Heart left ventricle (tissue), 16 donors: ENCODE data around the gene KCNAB2. TPM values are rescaled to one million over a fixed set of nuclear protein-coding genes. Genes with fewer than 3 reads are reported as not detected.

ENCODE experiments used
- ATAC-seq, 4 donors: fragments of 200-7000 bp; cut with Tn5 transposase; one replicate each; pipeline ENCODE4 v1.9.1; 2020 to 2022; ENCODE audit warnings: moderate library complexity in 4 of 4, mild to moderate bottlenecking in 3 of 4, moderate number of reproducible peaks in 1 of 4
- DNase-seq, 5 donors: peaks; one replicate each; pipeline ENCODE4 v3.0.0-alpha.2; 2020
- H3K27ac ChIP-seq, 12 donors: fragments of 200-600 bp; sonication (generic) in 4 of 12; one replicate each; pipeline versions ENCODE4 v1.5.0 to v1.8.0; 2016 to 2022; ENCODE audit warnings: mild to moderate bottlenecking in 2 of 12
- H3K27me3 ChIP-seq, 9 donors: fragments of 200-600 bp; sonication (generic) in 2 of 9; one replicate each; pipeline versions ENCODE4 v1.5.1 to v1.8.0; 2016 to 2022; ENCODE audit warnings: mild to moderate bottlenecking in 3 of 9
- H3K36me3 ChIP-seq, 9 donors: fragments of 200-600 bp; sonication (generic) in 2 of 9; one replicate each; pipeline versions ENCODE4 v1.5.0 to v1.8.0; 2018 to 2022; ENCODE audit warnings: mild to moderate bottlenecking in 2 of 9
- H3K4me1 ChIP-seq, 12 donors: fragments of 200-600 bp; sonication (generic) in 4 of 12; one replicate each; pipeline versions ENCODE4 v1.5.0 to v1.8.0; 2016 to 2022; ENCODE audit warnings: mild to moderate bottlenecking in 3 of 12
- H3K4me3 ChIP-seq, 12 donors: fragments of 200-600 bp; sonication (generic) in 4 of 12; one replicate each; pipeline versions ENCODE4 v1.5.0 to v1.8.0; 2017 to 2022; ENCODE audit warnings: mild to moderate bottlenecking in 9 of 12, moderate library complexity in 4 of 12
- H3K9me3 ChIP-seq, 12 donors: fragments of 200-600 bp; sonication (generic) in 4 of 12; one replicate each; pipeline versions ENCODE4 v1.5.0 to v1.8.0; 2016 to 2022; ENCODE audit warnings: mild to moderate bottlenecking in 1 of 12
- CTCF ChIP-seq, 12 donors: fragments of 200-600 bp; sonication (generic) in 4 of 12; IDR thresholded peaks; one replicate each; pipeline versions ENCODE4 v1.5.0 to v1.8.0; 2018 to 2022; ENCODE audit warnings: antibody characterized with exemption in 12 of 12, mild to moderate bottlenecking in 5 of 12
- POLR2A ChIP-seq, 2 donors: fragments of 450-650 bp; IDR thresholded peaks; one replicate each; pipeline ENCODE4 v1.6.1; 2017; ENCODE audit warnings: antibody characterized with exemption in 2 of 2, mild to moderate bottlenecking in 2 of 2, moderate library complexity in 2 of 2
- WGBS, 4 donors: extraction: QIAGEN DNeasy Blood & Tissue Kit in 2 of 4; methylation state at CpG; one replicate each; pipeline versions ENCODE4 v1.1.5 to v1.1.7; 2013 to 2018; 5-methylcytosine and 5-hydroxymethylcytosine counted together
- intact Hi-C, 10 donors: fragments of 100-400 bp; cut with DNase I; formaldehyde crosslinking; loops; one replicate each; pipeline versions ENCODE4 v1.11.1 to v1.14.2; 2022
- polyA plus RNA-seq, 2 donors: library from polyadenylated mRNA; stranded (reverse); fragments of 200-250 nt; gene quantifications; one replicate each; pipeline ENCODE4 v1.2.3, GENCODE V29; 2013
- total RNA-seq, 9 donors: library from RNA; depleted of rRNA in 2 of 9; stranded (reverse); fragments of >200 nt in 2 of 9; fragmentation: NEBNext Ultra II Directional in 3 of 9; extraction: Animal tissue kit (Norgen Biotek cat#: 25700) in 3 of 9; gene quantifications; one replicate each; pipeline versions ENCODE4 v1.1.0 to v1.2.4, GENCODE V29; 2016 to 2023
- donor health status: ischemic (EF 13 %, LVEDD 7.1; RV severe dilation, severe dysfunction).
- donor health status: healthy with polysubstance abuse.
- donor health status: DM: no; HTN: yes; CAD: no.
- donor health status: DM: no; HTN: no; CAD: no.
- donor health status: ischemic (EF 25% LVEDD 6.9; RV normal size, moderate dysfunction).
- donor health status: ischemic (EF 25% LVEDD 5.7; RV mildly dilated, moderate dysfunction).
- donor health status: healthy.
- donor health status: DM: yes; HTN: yes; CAD: no.
- donor health status: ischemic (EF 35%, LVEDD 5.7; RV mildly dilated, moderate dysfunction).
- donor health status: nonischemic (EF 11% LVEDD 7.7; RV severe dilation, severe dysfunction).
- donor health status: DM: yes; HTN: yes; CAD: no.
- donor health status: PGD.
- donor health status: ischemic (EF 29% LVEDD 5.4; RV normal size, mild dysfunction).
- donor health status: nonischemic (EF 23%, LVEDD 6.1; RV moderate dilation, normal function).

Gene KCNAB2
- total and polyA plus RNA-seq, 11 donors = 10.7 to 51.4 (median 27.2) TPM

GRCh38 chr1:6006882-6007281, 38.8 kb upstream of the KCNAB2 start:
- 28 to 80% (median 38%) methylated on average over 3 to 12 of the region's 12 CpGs for WGBS, 4 donors
- H3K9me3 ChIP-seq = no peaks in the 10 kb centered on the region
- H3K4me3 ChIP-seq = no peak overlapping the region
- intact Hi-C loops = no loop called here
- peak; percentile 48 to 60 (median 54) for ATAC-seq
- TF ChIP-seq POLR2A (IDR thresholded peaks at IDR 0.05) (no peak), CTCF (IDR thresholded peaks at IDR 0.05) (no peak)
- H3K4me1 ChIP-seq = peaks cover 0 to 27% (median 10%) of the 10 kb centered on the region in 12 donors
- peak in 3 of 5 donors; percentile 70 to 74 (median 72) for DNase-seq
- peak overlapping the region in 10 of 12 donors; percentile 35 to 77 (median 66) for H3K27ac ChIP-seq
- no peaks in the 10 kb centered on the region for H3K36me3 ChIP-seq
- no peaks in the 10 kb centered on the region for H3K27me3 ChIP-seq

GRCh38 chr1:6007318-6008083, 38.2 kb upstream of the KCNAB2 start:
- Histone ChIP-seq H3K4me3 (no peak overlapping the region), H3K36me3 (no peaks in the 10 kb centered on the region), H3K27ac (peak overlapping the region in 10 of 12 donors; percentile 35 to 77 (median 66)), H3K4me1 (peaks cover 0 to 21% (median 7%) of the 10 kb centered on the region in 12 donors), H3K9me3 (no peaks in the 10 kb centered on the region), H3K27me3 (no peaks in the 10 kb centered on the region)
- WGBS, 4 donors = 51 to 69% (median 57%) methylated on average over 21 to 25 of the region's 25 CpGs
- intact Hi-C loops = no loop called here
- ATAC-seq (no peak), DNase-seq (peak in 2 of 5 donors; percentile 22 to 55)
- TF ChIP-seq POLR2A (IDR thresholded peaks at IDR 0.05) (no peak), CTCF (IDR thresholded peaks at IDR 0.05) (no peak)

DNA sequence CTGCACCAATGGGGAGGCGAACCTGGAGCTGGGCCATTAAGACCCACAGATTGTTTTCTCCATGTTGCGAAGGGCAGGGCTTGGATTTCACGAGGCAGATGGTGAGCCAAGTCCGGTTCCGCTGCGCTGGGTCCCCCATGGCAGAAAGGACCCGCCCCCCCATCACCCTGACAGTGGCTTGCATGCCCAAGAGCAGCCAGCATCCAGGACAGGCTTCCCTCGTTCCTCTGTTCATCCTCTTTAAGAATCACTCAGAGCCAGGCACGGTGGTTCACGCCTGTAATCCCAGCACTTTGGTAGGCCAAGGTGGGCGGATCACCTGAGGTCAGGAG, 37.6 kb upstream of the KCNAB2 start:
- no peaks in the 10 kb centered on the region for H3K9me3 ChIP-seq
- H3K4me1 ChIP-seq = peaks cover 0 to 25% (median 10%) of the 10 kb centered on the region in 12 donors
- ATAC-seq (no peak), DNase-seq (peak in 2 of 5 donors; percentile 25 to 39)
- H3K27ac ChIP-seq = no peak overlapping the region
- WGBS, 4 donors = 91 to 96% (median 94%) methylated on average over 6 to 11 of the region's 11 CpGs
- no peaks in the 10 kb centered on the region for H3K36me3 ChIP-seq
- TF ChIP-seq POLR2A (IDR thresholded peaks at IDR 0.05) (no peak), CTCF (IDR thresholded peaks at IDR 0.05) (no peak)
- intact Hi-C loops = no loop called here
- no peak overlapping the region for H3K4me3 ChIP-seq
- no peaks in the 10 kb centered on the region for H3K27me3 ChIP-seq

DNA sequence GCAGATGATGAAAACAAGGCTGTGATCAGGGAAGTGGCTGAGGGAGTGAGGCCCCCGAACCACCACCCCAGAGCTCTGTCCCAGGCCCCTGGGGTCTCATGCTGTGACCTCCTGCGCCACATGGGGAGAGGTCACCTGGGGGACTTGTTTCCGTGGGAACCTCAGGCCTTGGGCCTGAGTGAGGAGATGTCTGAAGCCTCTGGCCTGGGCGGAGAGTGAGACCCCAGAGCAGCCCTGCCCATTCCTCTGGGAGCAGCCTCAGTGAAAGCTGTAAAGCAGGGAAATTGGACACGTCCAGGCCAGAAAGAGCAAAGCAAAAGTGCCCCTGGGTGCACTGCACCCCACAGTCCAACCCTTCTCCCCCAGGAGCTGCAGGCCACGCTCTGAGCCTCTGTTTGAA, 37.0 kb upstream of the KCNAB2 start:
- WGBS, 4 donors = 75 to 82% (median 77%) methylated on average over 6 of the region's 6 CpGs
- intact Hi-C loops = no loop called here
- Histone ChIP-seq H3K4me1 (peaks cover 0 to 29% (median 12%) of the 10 kb centered on the region in 12 donors), H3K27me3 (no peaks in the 10 kb centered on the region), H3K27ac (no peak overlapping the region), H3K4me3 (no peak overlapping the region), H3K9me3 (no peaks in the 10 kb centered on the region), H3K36me3 (no peaks in the 10 kb centered on the region)
- no peak for TF ChIP-seq CTCF (IDR thresholded peaks at IDR 0.05)
- peak in 1 of 5 donors; percentile 18 for DNase-seq
- no peak for ATAC-seq
